GM03348 (cell line): ENCODE measurements around the gene SETD5.
A peak's percentile ranks its signal among the peaks of the same experiment; 100 is the strongest.

Experiments used
- DNase-seq: peaks from one replicate; pipeline ENCODE4 v3.0.0; 2012; ENCODE audit warnings: low spot score

Gene SETD5, protein sequence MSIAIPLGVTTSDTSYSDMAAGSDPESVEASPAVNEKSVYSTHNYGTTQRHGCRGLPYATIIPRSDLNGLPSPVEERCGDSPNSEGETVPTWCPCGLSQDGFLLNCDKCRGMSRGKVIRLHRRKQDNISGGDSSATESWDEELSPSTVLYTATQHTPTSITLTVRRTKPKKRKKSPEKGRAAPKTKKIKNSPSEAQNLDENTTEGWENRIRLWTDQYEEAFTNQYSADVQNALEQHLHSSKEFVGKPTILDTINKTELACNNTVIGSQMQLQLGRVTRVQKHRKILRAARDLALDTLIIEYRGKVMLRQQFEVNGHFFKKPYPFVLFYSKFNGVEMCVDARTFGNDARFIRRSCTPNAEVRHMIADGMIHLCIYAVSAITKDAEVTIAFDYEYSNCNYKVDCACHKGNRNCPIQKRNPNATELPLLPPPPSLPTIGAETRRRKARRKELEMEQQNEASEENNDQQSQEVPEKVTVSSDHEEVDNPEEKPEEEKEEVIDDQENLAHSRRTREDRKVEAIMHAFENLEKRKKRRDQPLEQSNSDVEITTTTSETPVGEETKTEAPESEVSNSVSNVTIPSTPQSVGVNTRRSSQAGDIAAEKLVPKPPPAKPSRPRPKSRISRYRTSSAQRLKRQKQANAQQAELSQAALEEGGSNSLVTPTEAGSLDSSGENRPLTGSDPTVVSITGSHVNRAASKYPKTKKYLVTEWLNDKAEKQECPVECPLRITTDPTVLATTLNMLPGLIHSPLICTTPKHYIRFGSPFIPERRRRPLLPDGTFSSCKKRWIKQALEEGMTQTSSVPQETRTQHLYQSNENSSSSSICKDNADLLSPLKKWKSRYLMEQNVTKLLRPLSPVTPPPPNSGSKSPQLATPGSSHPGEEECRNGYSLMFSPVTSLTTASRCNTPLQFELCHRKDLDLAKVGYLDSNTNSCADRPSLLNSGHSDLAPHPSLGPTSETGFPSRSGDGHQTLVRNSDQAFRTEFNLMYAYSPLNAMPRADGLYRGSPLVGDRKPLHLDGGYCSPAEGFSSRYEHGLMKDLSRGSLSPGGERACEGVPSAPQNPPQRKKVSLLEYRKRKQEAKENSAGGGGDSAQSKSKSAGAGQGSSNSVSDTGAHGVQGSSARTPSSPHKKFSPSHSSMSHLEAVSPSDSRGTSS (N-terminal part only)

DNA sequence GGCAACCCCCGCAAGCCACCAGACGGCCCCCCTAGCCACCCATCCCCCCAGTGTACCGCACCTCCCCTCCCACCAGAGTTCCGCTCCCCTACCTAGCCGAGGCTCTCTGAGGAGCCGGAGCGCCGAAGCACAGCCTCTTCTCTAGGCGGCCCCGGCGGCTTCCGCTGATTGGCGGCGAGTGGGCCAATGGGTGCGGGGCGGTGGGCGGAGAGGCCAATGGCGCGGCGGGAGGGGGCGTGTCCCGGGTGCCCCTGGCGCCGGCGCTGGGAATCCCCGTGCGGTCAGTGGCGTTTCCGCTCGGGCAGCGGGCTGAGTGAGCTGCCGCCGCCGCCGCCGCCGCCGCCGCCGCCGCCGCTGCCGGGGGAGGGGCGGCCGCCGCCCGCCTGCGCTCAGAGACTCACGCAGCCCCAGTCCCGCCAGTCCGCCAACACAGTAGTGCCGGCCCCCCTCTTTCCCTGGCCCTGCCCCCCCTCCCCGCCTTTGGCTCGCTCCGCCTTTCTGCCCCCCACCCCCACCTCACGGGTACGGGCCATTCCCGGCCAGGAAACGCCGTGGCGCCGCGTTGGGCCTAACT is at the start of gene SETD5:
Gene SETD5, plus strand, starts transcription at position 284 of the 574 bp plus-strand sequence. CDS start 31,324 bp downstream, outside the sequence.
- peak; percentile 97 for DNase-seq

DNA sequence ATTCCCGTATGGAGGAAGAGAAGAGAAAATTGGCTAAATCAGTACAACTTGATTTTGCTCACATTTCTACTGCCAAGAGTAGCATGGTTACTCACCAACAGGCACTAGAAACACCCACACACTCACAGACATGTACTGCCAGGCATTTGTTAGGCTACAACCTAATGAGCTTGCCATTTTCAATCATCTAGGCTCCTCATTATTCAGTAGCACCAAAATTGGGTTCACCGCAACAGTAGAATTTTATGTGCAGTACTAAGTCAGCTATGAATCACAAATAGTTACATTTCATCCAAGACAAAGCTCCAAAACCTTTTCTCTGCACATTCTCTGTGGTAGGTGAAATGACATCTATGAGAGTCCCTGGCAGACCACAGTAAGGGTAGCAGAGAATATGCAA is 49.5 kb upstream of the SETD5 start:
- peak; percentile 75 for DNase-seq

DNA sequence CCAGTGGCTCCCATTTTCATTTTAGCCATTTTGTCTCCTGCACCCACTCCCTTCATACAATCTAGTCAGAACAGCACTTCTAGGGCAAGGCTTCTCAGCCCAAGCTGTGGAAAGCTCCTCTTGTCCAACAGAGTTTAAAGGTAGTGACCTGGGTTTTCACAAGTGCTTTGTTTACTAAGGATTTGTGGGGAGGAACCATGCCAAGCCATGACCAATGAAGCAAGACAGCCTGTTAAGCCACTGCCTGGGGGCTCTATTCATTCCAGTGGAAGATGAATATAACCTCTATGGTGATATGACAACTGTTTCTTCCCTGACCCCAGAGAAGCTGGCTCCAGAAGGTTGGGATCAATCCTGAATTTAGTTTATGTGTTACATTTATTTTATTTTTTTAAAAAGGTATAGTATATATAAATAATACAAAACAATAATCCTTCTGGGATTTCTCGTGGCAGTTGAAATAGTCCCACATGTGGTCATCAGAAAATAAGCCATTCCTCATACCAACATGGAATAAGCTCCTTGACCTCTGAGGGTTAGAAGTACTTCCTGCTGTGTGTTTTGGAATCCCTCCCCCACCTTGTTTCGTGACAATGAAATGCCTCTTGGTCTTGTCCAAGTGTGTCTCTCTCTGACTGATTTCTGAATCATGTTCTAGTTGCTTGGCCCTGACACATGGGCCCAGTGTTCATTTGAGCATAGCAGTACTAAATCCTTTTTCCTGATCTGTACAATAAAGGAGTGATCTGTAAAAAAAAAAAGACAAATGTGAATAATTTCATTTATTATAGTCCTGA is 47.9 kb upstream of the SETD5 start:
- DNase-seq, result peak; percentile 64

DNA sequence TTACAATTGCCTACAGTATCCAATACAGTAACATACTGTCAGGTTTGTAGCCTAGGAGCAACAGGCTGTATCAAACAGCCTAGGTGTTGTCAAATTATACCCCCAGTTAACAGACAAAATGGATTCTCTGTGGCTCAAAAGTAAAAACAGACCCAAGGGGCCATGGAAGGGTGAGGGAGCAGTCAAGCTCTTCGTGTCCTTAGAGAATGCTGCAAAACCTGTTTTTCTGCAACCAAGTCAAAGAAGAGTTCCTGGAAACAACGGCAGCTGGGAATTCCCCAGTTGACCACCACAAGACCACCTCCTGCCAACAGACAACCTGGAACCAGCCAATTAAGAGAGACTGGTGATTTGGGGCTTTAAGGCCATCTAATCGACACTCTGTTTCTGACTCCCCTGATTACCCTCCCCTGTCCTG is 45.7 kb upstream of the SETD5 start:
- no peak for DNase-seq

DNA sequence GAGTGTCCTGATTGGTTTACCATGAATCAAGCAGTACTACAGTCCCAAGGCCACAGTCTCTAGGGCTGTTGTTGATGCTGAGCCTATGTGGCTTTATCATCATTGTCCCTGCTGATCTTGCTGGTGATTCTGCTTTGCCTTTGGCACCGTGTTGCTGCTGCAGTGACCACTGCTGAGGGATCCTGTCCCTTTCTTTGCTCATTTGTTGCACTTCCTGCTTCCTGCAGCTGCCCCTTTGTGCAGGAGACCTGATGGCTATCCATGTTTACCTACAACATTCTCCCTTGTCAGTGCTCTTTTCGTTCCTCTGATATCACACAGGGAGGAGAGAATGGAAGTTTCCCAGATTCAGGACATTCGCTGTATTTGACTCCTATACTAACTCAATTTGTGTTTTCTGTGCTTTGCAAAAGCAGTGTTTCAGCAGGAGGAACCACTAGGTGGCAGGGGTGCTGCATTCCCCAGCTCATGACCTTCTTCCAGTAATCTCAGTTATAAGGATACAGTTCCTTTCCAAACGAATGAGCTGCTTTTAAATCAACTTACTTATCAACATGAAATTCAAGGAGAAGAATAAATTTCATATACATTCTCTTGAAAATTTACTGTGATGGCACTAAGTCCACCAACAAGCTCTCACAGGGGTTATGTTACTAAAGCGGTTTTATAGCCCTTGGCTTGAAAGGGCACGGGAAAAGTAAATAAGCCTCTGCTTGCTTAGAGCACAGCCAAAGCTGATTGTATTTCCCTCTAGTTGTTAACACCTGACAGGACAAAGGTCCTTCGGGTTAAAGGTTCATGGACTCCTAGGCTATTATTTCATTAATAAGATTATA is 44.3 kb upstream of the SETD5 start:
- DNase-seq, result peak; percentile 82

DNA sequence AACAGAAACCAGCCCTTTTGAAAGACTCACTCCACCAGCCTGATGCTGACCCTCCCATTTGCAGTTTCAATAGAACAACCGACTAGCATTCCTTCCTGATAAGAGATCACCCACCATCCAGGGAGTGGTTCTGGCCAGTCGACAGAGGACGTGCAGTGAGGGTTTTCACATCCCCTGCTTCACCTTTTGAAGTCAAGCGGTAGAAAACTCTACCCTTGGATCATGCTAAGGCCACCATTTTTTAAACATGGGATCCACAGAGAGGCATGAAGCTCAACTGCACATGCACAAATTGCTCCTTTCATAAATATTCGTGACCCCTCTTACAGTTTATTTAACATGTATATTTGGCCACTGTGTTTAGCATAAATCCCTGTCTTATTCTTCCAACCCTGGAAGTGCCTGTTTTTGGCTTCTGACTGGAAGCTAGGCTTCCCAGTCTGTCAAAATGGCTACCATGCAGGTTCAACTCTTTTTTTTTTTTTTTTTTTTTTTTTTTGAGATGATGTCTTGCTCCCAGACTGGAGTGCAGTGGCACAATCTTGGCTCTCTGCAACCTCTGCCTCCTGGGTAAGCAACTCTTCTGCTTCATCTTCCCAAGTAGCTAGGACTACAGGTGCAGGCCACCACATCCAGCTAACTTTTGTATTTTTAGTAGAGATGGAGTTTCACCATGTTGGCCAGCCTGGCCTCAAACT is 35.6 kb upstream of the SETD5 start:
- no peak for DNase-seq

DNA sequence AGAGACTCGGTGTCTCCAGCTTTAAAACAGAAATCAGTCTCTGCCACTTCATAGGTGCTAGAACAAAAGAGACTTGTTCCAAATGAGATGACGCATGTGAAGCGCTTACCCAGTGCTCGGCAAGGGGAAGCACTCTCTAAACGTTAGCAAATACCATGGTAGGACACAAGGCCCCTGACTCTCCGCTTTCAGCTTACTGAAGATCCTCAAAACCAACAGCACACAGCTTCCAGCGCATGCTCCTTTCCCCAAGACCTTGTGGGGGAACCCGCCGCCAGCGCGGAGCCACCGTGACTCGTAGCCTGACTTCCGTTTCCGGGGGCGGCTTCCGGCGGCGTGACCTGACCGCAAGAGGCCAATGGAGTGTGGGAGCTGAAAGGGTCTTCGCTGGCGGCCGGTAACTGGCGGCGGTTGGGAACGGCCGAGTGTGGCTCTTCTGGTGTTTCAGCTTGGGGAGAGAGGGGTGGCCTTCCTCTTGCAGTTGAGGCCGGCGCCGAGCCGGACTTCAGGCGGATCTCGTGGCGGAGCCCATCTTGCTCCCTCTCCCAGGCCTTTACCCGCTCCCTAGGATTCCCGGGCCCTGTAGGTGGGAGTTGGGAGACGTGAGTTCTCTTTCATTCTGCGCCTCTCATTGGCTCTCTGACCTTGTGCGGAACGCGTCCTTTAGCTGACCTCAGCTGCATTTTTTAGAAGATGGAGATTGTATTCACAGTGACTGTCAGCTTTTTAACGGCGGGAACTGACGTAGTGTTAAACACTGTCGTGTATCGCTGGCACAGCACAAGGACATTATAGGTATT is 34.5 kb upstream of the SETD5 start, which contains the start of gene THUMPD3:
Gene THUMPD3, plus strand, starts transcription at position 324 of the 800 bp plus-strand sequence. CDS start 2,015 bp downstream, outside the sequence.
- peak; percentile 92 for DNase-seq

DNA sequence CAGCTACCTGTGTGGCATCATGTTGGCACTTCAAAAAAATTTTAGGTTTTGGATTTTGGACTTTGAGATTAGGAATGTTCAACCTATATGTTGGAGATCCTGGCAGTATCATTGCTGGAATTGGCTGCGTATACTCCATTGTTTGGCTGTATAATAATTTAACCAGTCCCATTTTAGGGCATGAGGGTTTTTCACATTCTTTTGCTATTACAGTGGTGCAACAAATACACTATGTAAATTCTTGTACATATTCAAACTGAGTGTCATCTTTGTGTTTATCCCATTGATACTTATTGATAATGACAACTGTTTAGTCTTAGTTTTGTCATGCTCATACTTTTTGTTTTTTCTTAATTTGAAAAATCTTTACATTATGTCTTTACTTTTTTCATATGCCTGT is 27.9 kb upstream of the SETD5 start:
- no peak for DNase-seq

DNA sequence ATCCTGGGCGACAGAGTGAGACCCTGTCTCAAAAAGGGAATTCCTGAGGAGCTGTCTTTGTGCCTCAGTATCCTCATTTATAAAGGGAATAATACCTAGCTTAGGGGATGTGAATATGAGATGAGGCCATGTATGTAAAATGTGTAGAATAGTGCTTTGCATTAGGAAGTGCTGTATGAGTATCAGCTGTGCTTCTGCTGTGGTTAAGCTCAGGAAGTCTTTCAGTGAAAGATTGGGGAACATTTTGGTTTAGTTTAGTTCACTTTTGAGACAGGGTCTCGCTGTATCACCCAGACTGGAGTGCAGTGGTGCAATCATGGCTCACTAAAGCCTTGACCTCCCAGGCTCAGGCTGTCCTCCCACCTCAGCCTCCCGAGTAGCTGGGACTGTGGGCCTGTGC is 23.9 kb upstream of the SETD5 start:
- DNase-seq, result no peak

DNA sequence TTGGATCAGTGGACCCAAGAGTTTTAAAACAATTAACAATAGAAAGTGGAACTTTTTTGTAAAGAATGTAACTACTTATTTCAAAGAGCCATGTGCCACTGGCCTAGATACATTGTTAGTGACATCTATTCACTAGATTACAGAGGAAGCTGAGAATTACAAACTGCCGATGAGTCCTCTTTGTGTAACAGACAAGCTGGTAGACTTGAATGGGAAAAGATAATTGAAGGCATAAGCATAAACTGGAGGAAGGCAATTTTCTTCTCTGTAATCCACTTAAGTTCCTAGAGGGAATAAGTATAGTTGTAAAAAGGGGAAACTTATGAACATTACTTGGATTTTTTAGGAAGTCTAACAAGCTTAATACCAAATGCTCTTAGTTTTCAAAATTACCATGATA is 19.4 kb upstream of the SETD5 start:
- DNase-seq, result no peak

DNA sequence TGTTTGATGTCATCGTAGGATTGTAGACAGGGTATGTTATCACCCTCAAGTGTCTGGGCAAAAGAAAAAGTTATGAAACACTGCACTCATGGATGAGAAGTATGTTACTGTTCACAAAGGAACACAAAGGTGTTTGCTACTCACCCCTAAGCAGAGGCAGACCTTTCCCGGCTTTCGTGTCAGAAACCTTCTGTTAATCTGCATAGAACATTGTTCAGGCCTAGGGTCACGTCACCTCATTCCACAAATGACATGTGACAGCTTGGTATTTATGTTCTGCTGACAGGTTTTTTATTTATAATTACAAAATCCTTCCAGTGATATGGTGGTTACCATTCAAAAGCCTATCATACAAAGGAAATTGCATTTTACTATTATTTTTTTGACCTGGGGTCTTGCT is 18.1 kb upstream of the SETD5 start:
- no peak for DNase-seq

DNA sequence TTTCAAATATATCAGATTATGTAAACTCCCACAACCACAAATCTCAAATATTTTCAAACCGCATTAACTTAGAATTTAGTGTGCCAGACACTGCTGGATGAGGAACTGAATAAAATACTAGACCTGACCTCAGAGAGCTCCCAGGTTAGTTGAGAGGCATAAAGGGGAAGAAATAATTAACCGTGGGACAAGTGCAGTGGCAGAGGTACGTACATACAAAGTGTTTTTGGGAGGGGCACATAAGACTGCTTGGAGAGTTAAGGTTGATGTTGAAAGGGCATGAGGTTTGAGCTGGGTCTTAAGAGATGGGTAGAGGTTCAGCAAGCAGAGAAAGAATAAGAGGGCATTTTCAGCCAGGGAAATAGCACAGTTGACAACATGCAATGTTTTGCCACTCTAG is 17.4 kb upstream of the SETD5 start:
- DNase-seq, result no peak

DNA sequence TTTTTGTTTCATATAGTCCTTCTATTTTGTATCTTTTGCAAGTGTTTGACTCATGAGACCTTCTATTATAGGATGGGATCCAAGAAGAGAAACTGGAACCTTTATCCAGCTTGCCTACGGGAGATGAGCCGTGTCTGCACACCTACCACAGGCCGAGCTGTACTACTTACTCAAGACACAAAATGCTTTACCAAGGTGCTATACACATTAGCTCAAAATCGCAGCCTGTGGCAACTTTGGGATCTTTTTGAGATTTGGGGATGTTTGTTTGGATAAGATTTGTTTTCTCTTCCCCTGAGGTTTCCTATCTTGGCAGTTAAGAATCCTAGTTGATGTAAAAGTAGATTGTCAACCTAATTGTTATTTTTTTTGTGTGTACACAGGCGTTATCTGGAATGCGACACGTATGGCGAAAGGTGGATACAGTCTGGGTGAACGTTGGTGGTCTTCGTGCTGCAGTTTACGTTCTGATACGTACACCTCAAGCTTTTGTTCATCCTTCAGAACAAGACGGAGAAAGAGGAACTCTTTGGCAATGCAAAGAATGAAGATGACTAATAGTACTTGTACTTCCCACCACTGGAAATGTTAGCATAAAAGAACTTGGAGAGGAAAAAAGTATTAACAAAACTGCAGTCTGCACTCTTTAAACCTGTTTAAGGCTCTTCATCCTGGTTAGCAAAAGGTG is 13.1 kb upstream of the SETD5 start:
- DNase-seq, result no peak

DNA sequence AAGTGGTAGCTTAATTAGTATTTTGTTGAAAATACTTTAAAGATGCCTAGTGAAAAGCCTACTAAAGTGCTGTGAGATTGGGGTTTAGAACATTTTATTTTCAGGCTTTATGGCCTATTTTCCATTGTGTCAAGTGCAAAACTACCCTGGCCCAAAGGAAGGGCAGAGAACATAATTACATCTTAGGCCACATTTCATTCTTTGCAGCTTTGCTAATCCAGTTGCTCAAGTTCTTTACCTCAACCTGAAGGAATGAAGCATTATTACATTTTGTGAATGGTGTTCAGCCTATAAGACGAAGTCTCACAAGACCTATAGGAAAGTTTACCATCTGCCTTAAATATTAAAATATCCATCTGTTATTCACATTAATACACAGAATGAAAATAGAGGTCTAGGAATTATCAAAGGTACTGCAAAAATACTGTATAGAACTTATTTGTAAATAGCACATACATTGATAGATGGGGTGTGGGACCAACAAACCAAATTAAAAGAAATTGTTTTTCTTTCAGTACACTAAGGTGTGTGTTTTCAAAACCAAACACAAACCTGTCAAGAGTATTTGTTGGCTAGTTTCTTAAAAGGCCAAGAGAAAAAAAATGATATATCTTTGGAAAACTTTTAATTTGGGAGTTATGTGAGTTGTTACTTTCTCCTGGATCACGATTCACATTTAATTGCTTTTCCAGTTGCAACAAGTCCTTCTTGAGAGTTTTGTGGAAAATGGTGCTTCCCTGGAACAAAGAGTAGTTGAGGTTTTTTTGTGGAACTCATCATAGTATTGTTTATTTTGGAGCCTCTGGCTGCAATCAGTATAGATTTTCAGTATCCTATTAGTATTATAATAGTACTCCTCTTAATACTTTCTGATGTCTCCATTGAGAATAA is 12.0 kb upstream of the SETD5 start:
- DNase-seq, result no peak

DNA sequence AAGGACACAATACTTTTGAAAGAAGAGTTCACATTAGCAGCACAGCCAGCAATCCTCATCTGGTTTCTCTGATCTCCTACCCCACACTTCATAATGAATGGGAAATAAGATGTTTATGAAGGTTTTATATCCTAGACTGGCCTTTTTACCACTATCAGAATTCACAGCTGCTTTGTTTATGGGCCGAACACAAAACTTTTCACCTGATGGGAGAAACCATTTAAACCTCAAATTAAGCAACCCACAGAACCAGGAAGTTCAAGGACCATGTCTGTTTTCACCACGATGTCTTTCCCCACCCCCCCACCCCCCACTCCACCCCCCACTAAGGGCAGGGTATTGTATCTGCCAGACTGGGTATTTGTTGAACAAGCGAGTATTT is 11.3 kb upstream of the SETD5 start:
- DNase-seq, result no peak

DNA sequence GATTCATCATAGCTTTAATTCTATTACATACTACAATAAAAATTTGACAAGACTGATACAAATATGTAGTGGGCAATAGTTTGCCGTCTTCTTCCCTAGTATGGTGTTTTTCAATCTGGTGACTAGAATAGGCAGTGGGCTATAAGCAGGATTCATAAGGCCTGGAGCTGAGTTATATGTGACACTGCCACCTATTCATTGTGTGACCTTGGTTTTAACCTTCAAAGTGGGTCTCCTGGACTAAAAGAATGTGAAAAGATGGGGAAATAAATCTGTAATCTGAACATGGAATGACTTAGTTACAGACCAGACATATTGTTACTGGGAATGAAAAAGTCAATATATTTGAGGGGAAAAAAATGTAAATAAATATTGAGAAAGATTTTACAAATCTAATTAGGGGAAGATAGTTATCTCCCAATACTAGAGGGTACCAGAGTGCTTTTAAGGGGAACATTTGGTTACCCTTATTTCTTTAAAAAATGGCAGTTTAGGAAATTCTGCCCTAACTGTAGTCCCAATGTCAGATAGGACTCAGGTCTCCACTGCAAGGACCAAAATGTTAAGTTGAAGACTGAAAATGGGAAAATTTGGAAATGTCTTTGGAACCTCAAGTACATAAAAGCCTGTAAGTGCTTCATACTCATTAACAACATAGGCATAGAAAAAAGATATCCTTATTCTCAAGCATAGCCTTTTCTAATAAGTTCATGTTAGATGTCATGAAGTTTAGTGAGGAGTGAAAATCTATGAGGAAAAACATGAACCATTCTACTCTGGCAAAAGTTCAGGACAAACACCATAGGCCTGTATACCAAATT is 10.7 kb upstream of the SETD5 start:
- no peak for DNase-seq
